ENCODE data around the gene FBXO22. TPM values are rescaled to one million over a fixed set of nuclear protein-coding genes. Genes with fewer than 3 reads are reported as not detected.

Gene FBXO22
- total RNA-seq, 1 donor from 2014 or later: 40.6 TPM

DNA sequence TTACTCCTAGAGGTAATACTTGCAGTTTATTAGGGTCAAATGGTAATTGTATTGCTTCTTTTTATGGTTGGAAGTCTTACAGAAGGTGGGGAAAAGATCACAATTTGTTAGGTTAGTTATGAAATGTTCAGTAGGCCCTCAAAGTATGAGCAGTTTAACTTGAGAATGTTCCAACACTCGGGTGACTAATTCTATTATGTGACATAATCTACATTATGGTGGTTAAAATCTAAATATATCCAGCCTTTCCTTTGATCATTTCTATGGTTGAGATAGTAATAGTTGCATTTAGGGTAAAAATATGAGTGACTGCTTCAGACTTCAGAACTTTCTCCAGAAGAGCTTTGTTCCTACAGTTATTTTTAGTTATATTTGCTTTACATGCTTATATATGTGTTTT lies 19.6 kb upstream of the FBXO22 start:
- TF ChIP-seq, protein P1, sequence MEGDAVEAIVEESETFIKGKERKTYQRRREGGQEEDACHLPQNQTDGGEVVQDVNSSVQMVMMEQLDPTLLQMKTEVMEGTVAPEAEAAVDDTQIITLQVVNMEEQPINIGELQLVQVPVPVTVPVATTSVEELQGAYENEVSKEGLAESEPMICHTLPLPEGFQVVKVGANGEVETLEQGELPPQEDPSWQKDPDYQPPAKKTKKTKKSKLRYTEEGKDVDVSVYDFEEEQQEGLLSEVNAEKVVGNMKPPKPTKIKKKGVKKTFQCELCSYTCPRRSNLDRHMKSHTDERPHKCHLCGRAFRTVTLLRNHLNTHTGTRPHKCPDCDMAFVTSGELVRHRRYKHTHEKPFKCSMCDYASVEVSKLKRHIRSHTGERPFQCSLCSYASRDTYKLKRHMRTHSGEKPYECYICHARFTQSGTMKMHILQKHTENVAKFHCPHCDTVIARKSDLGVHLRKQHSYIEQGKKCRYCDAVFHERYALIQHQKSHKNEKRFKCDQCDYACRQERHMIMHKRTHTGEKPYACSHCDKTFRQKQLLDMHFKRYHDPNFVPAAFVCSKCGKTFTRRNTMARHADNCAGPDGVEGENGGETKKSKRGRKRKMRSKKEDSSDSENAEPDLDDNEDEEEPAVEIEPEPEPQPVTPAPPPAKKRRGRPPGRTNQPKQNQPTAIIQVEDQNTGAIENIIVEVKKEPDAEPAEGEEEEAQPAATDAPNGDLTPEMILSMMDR (IDR thresholded peaks at IDR 0.05; ENCODE audit: unreplicated experiment): no peak
- Mint-ChIP-seq H3K27me3 (ENCODE audit: low read depth) (no peaks in the 10 kb centered on the region), H3K4me1 (no peaks in the 10 kb centered on the region), H3K9me3 (no peaks in the 10 kb centered on the region), H3K27ac (no peak overlapping the region), H3K36me3 (peaks cover 14% of the 10 kb centered on the region), H3K4me3 (no peak overlapping the region)
- no peak for DNase-seq (ENCODE audit: low spot score in 2 of 2, unreplicated experiment in 2 of 2)

DNA sequence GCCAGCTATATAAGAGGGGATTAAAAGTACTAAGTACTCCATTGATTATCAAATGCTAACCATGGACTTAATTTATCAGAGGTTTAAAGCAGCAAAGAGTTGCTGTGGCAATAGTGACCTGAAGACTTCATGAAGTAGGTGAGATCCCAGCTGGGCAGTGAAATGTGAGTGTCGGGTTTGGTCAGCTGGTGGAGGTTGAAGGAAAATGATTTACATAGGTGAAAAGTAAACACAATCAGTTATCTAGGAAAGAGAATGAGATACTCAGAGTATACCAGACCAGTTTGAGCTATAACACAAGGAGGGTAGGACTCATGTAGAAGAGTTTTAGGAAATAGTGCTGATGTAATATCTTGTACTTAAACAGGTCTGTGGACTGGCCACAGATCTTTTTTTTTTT lies 16.5 kb upstream of the FBXO22 start:
- no peak overlapping the region for H3K27ac Mint-ChIP-seq
- DNase-seq (ENCODE audit: low spot score in 2 of 2, unreplicated experiment in 2 of 2): no peak
- TF ChIP-seq, protein P1 (IDR thresholded peaks at IDR 0.05; ENCODE audit: unreplicated experiment): no peak
- H3K4me3 Mint-ChIP-seq: no peak overlapping the region
- H3K9me3 Mint-ChIP-seq: no peaks in the 10 kb centered on the region
- H3K36me3 Mint-ChIP-seq: peaks cover 8% of the 10 kb centered on the region
- H3K27me3 Mint-ChIP-seq (ENCODE audit: low read depth): no peaks in the 10 kb centered on the region
- no peaks in the 10 kb centered on the region for H3K4me1 Mint-ChIP-seq

- no peak overlapping the region for H3K27ac Mint-ChIP-seq
- H3K4me1 Mint-ChIP-seq: no peaks in the 10 kb centered on the region
- DNase-seq (ENCODE audit: low spot score in 2 of 2, unreplicated experiment in 2 of 2): no peak
- H3K36me3 Mint-ChIP-seq: peaks cover 12% of the 10 kb centered on the region
- TF ChIP-seq, protein P1 (IDR thresholded peaks at IDR 0.05; ENCODE audit: unreplicated experiment): no peak
- no peaks in the 10 kb centered on the region for H3K9me3 Mint-ChIP-seq
- no peaks in the 10 kb centered on the region for H3K27me3 Mint-ChIP-seq (ENCODE audit: low read depth)
- no peak overlapping the region for H3K4me3 Mint-ChIP-seq
Measured at GRCh38 chr15:75891895-75892294, 11.8 kb upstream of the FBXO22 start.

DNA sequence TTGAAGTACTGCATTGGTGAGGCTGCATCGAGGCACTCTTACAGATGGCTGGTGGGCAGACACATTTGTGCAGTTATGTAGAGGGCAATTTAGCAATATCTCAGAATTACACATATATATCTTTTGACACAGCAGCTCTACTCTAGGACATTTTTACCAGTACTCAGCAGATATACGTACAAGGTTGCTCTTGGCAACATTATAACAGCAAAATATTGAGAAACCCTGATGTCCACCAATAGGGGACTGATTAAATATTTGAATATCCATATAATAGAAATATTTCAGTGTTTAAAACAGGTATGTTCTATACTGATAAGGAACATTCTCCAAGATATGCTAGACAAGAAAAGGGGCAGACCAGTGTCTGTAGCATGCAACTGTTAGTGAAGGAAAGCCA lies 7.9 kb upstream of the FBXO22 start:
- DNase-seq (ENCODE audit: low spot score in 2 of 2, unreplicated experiment in 2 of 2): no peak
- Mint-ChIP-seq H3K36me3 (peaks cover 12% of the 10 kb centered on the region), H3K4me1 (no peaks in the 10 kb centered on the region), H3K4me3 (no peak overlapping the region), H3K9me3 (no peaks in the 10 kb centered on the region), H3K27me3 (ENCODE audit: low read depth) (no peaks in the 10 kb centered on the region), H3K27ac (no peak overlapping the region)
- TF ChIP-seq, protein P1 (IDR thresholded peaks at IDR 0.05; ENCODE audit: unreplicated experiment): no peak

- no peaks in the 10 kb centered on the region for H3K9me3 Mint-ChIP-seq
- DNase-seq (ENCODE audit: low spot score in 2 of 2, unreplicated experiment in 2 of 2): no peak
- H3K4me1 Mint-ChIP-seq: peaks cover 23% of the 10 kb centered on the region
- TF ChIP-seq, protein P1 (IDR thresholded peaks at IDR 0.05; ENCODE audit: unreplicated experiment): no peak
- H3K4me3 Mint-ChIP-seq: no peak overlapping the region
- H3K27ac Mint-ChIP-seq: no peak overlapping the region
- H3K27me3 Mint-ChIP-seq (ENCODE audit: low read depth): no peaks in the 10 kb centered on the region
- peaks cover 9% of the 10 kb centered on the region for H3K36me3 Mint-ChIP-seq
Measured at GRCh38 chr15:75900577-75900976, 3.1 kb upstream of the FBXO22 start.

GRCh38 chr15:75902129-75902557 lies 1.5 kb upstream of the FBXO22 start:
- Mint-ChIP-seq H3K9me3 (no peaks in the 10 kb centered on the region), H3K4me3 (peak overlapping the region; percentile 63), H3K4me1 (peaks cover 31% of the 10 kb centered on the region), H3K27ac (peak overlapping the region; percentile 96), H3K36me3 (peaks cover 11% of the 10 kb centered on the region), H3K27me3 (ENCODE audit: low read depth) (no peaks in the 10 kb centered on the region)
- TF ChIP-seq, protein P1 (IDR thresholded peaks at IDR 0.05; ENCODE audit: unreplicated experiment): no peak
- DNase-seq (ENCODE audit: low spot score in 2 of 2, unreplicated experiment in 2 of 2): no peak
